H9 (cell line): ENCODE data around the gene POLG2. TPM values are rescaled to one million over a fixed set of nuclear protein-coding genes. Genes with fewer than 3 reads are reported as not detected.
"Not testable (repeated sequence)": the region's sequence is repeated elsewhere in the genome, so short reads cannot be mapped to it uniquely, and the experiment has no call there.

Experiments
- DNase-seq: peaks from one replicate; pipeline ENCODE4 v3.0.0-alpha.2; 2017
- H2AFZ ChIP-seq: one replicate; pipeline ENCODE4 v1.6.1; 2013; ENCODE audit warnings: mild to moderate bottlenecking, low read length, control low read depth, moderate library complexity
- H2AK5ac ChIP-seq: 2 replicates; pipeline ENCODE4 v1.6.1; 2013; ENCODE audit warnings: low read length, control low read depth, mixed read lengths; ENCODE audit not compliant: insufficient read length
- H2BK120ac ChIP-seq: one replicate; pipeline ENCODE4 v1.6.1; 2013; ENCODE audit warnings: low read depth, mild to moderate bottlenecking, low read length, control low read depth, inconsistent platforms; ENCODE audit not compliant: poor library complexity, severe bottlenecking
- H2BK12ac ChIP-seq: 2 replicates; pipeline ENCODE4 v1.6.1; 2013; ENCODE audit warnings: low read length, control low read depth, mixed read lengths, low read depth; ENCODE audit not compliant: insufficient read length
- H2BK15ac ChIP-seq: 2 replicates; pipeline ENCODE4 v1.6.1; 2013; ENCODE audit warnings: low read depth, low read length, control low read depth
- H2BK20ac ChIP-seq: one replicate; pipeline ENCODE4 v1.6.1; 2013; ENCODE audit warnings: low read depth, mild to moderate bottlenecking, low read length, control low read depth, inconsistent platforms; ENCODE audit not compliant: poor library complexity, severe bottlenecking
- H2BK5ac ChIP-seq: 2 replicates; pipeline ENCODE4 v1.6.1; 2013; ENCODE audit warnings: low read length, control low read depth, mixed read lengths; ENCODE audit not compliant: insufficient read length
- H3K14ac ChIP-seq: 2 replicates; pipeline ENCODE4 v1.6.1; 2013; ENCODE audit warnings: low read length, control low read depth; ENCODE audit not compliant: insufficient read depth
- H3K18ac ChIP-seq: 2 replicates; pipeline ENCODE4 v1.6.1; 2013; ENCODE audit warnings: low read depth, mild to moderate bottlenecking, mixed read lengths, low read length, control low read depth; ENCODE audit not compliant: insufficient read length
- H3K23ac ChIP-seq: 2 replicates; pipeline ENCODE4 v1.6.1; 2013; ENCODE audit warnings: low read length, control low read depth, mixed read lengths, low read depth; ENCODE audit not compliant: insufficient read length
- H3K23me2 ChIP-seq: 2 replicates; pipeline ENCODE4 v1.6.1; 2013; ENCODE audit warnings: low read depth, mild to moderate bottlenecking, mixed read lengths, low read length, control low read depth; ENCODE audit not compliant: insufficient read length, poor library complexity, severe bottlenecking
- H3K27ac ChIP-seq: 2 replicates; pipeline ENCODE4 v1.5.1; 2013; ENCODE audit warnings: low read length, control low read depth, mixed read lengths, low read depth; ENCODE audit not compliant: insufficient read length
- H3K27me3 ChIP-seq: 2 replicates; pipeline ENCODE4 v1.6.1; 2013; ENCODE audit warnings: low read length, control low read depth, inconsistent platforms; ENCODE audit not compliant: insufficient read depth
- H3K4ac ChIP-seq: 2 replicates; pipeline ENCODE4 v1.6.1; 2013; ENCODE audit warnings: low read depth, mild to moderate bottlenecking, control low read depth, inconsistent platforms, low read length, moderate library complexity
- H3K4me1 ChIP-seq: 2 replicates; pipeline ENCODE4 v1.6.1; 2013; ENCODE audit warnings: low read length, control low read depth, inconsistent platforms; ENCODE audit not compliant: insufficient read depth
- H3K4me2 ChIP-seq: 2 replicates; pipeline ENCODE4 v1.6.1; 2013; ENCODE audit warnings: low read length, control low read depth, mixed read lengths; ENCODE audit not compliant: insufficient read length, insufficient read depth
- H3K56ac ChIP-seq: 2 replicates; pipeline ENCODE4 v1.6.1; 2013; ENCODE audit warnings: low read depth, mild to moderate bottlenecking, mixed read lengths, low read length, control low read depth; ENCODE audit not compliant: insufficient read length
- H3K79me1 ChIP-seq: 2 replicates; pipeline ENCODE4 v1.6.1; 2013; ENCODE audit warnings: low read depth, mild to moderate bottlenecking, moderate library complexity, low read length, control low read depth, inconsistent platforms; ENCODE audit not compliant: insufficient read depth, poor library complexity, severe bottlenecking
- H3K79me2 ChIP-seq: 2 replicates; pipeline ENCODE4 v1.6.1; 2013; ENCODE audit warnings: low read length, control low read depth, inconsistent platforms; ENCODE audit not compliant: insufficient read depth
- H3K9ac ChIP-seq: 2 replicates; pipeline ENCODE4 v1.6.1; 2013; ENCODE audit warnings: low read length, control low read depth, mixed read lengths; ENCODE audit not compliant: insufficient read length; ENCODE audit errors: extremely low read depth
- H3K9me3 ChIP-seq: one replicate; pipeline ENCODE4 v1.6.1; 2013; ENCODE audit warnings: low read depth, low read length, inconsistent platforms; ENCODE audit not compliant: control insufficient read depth
- H3T11ph ChIP-seq: one replicate; pipeline ENCODE4 v1.6.1; 2013; ENCODE audit warnings: mild to moderate bottlenecking, low read length, control low read depth, inconsistent platforms
- H4K20me1 ChIP-seq: one replicate; pipeline ENCODE4 v1.6.1; 2013; ENCODE audit not compliant: control insufficient read depth, insufficient read length, insufficient read depth
- H4K5ac ChIP-seq: 2 replicates; pipeline ENCODE4 v1.6.1; 2013; ENCODE audit warnings: low read depth, mild to moderate bottlenecking, mixed read lengths, low read length, control low read depth; ENCODE audit not compliant: insufficient read length
- H4K8ac ChIP-seq: replicated peaks from 2 replicates; pipeline ENCODE4 v1.6.1; 2013; ENCODE audit warnings: low read length, control low read depth, mixed read lengths, low read depth; ENCODE audit not compliant: insufficient read length
- H4K91ac ChIP-seq: 2 replicates; pipeline ENCODE4 v1.6.1; 2013; ENCODE audit warnings: low read depth, mild to moderate bottlenecking, moderate library complexity, mixed read lengths, low read length, control low read depth; ENCODE audit not compliant: insufficient read length
- H3K27ac Mint-ChIP-seq, 3 experiments: 2 replicates in 2 of 3; 3 replicates in 1 of 3; pipeline ENCODE4 v1.8.0; 2020 to 2021; ENCODE audit warnings: mixed read lengths in 3 of 3, mild to moderate bottlenecking in 1 of 3, moderate library complexity in 1 of 3
- H3K27me3 Mint-ChIP-seq: 2 replicates; pipeline ENCODE4 v1.8.0; 2021; ENCODE audit warnings: low read depth, mild to moderate bottlenecking, moderate library complexity, mixed read lengths
- H3K36me3 Mint-ChIP-seq, 3 experiments: 2 replicates in 2 of 3; 3 replicates in 1 of 3; pipeline ENCODE4 v1.8.0; 2020 to 2021; ENCODE audit warnings: low read depth in 3 of 3, mixed read lengths in 3 of 3; ENCODE audit not compliant: insufficient read depth in 1 of 3
- H3K4me1 Mint-ChIP-seq, 2 experiments: 2 replicates each; pipeline ENCODE4 v1.8.0; 2020; ENCODE audit warnings: mixed read lengths in 2 of 2
- H3K4me3 Mint-ChIP-seq, 2 experiments: 2 replicates in 1 of 2; 3 replicates in 1 of 2; pipeline ENCODE4 v1.8.0; 2020 to 2021; ENCODE audit warnings: mild to moderate bottlenecking in 2 of 2, mixed read lengths in 2 of 2, moderate library complexity in 1 of 2
- H3K9me3 Mint-ChIP-seq, 2 experiments: 2 replicates in 1 of 2; 3 replicates in 1 of 2; pipeline ENCODE4 v1.8.0; 2020; ENCODE audit warnings: mild to moderate bottlenecking in 2 of 2, mixed read lengths in 2 of 2, moderate library complexity in 1 of 2
- CTCF ChIP-seq: fragments of 200-600 bp; sonication (generic); conservative IDR thresholded peaks from 3 replicates; pipeline ENCODE4 v1.8.0; 2021; ENCODE audit warnings: antibody characterized with exemption, mild to moderate bottlenecking
- WGBS: extraction: QIAGEN DNeasy Blood & Tissue Kit; methylation state at CpG from one replicate; pipeline ENCODE4 v1.1.7; 2013; ENCODE audit warnings: missing lambda C conversion rate, low lambda C conversion rate, mixed read lengths; ENCODE audit not compliant: insufficient read length; ENCODE audit errors: extremely low coverage; 5-methylcytosine and 5-hydroxymethylcytosine counted together
- total RNA-seq: library from RNA; stranded (reverse); gene quantifications from 2 replicates; pipeline ENCODE4 v1.2.1, GENCODE V29; 2021

Gene POLG2
- total RNA-seq, 1 experiment from 2014 or later: 35.5 TPM

GRCh38 chr17:64460955-64461354 is 35.9 kb downstream of the POLG2 start:
- no peak overlapping the region for H2BK5ac ChIP-seq

DNA sequence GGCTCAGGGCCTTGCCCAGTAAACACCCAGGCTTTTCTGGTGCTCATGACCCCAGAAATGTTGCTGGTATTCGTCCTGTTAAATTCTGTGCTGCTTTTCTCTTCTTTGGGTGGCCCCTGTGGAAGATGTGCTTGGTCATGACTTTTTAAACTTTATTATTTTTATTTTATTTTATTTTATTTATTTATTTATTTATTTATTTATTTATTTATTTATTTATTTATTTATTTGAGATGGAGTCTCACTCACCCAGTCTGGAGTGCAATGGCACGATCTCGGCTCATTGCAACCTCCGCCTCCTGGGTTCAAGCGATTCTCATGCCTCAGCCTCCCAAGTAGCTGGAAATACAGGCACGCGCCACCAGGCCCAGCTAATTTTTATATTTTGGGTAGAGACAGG is 37.0 kb downstream of the POLG2 start:
- H3K27ac Mint-ChIP-seq, H3K9ac ChIP-seq, H3K18ac ChIP-seq, H4K91ac ChIP-seq, H3K79me2 ChIP-seq, H2BK120ac ChIP-seq, H3K9me3 Mint-ChIP-seq, H4K20me1 ChIP-seq, H2BK15ac ChIP-seq, H3K9me3 ChIP-seq, H3K4ac ChIP-seq, DNase-seq, H2AK5ac ChIP-seq, H3K4me1 Mint-ChIP-seq, H3K79me1 ChIP-seq, H3K4me3 Mint-ChIP-seq, H3K23me2 ChIP-seq, H3T11ph ChIP-seq, H3K14ac ChIP-seq, H2AFZ ChIP-seq, H3K56ac ChIP-seq, H3K4me2 ChIP-seq, H3K27me3 ChIP-seq, H3K36me3 Mint-ChIP-seq, H2BK5ac ChIP-seq, H3K4me1 ChIP-seq, H4K8ac ChIP-seq, H2BK12ac ChIP-seq, H3K23ac ChIP-seq, H3K27me3 Mint-ChIP-seq, H3K27ac ChIP-seq, H4K5ac ChIP-seq, H2BK20ac ChIP-seq: not testable (repeated sequence)
- no CpG with 5 or more reads among the region's 7 CpGs for WGBS

More at GRCh38 chr17:64460955-64461354, 35.9 kb downstream of the POLG2 start:
- no peak overlapping the region for H3T11ph ChIP-seq
- H3K56ac ChIP-seq: no peak overlapping the region
- no peak overlapping the region for H2AFZ ChIP-seq
- H2BK12ac ChIP-seq: no peak overlapping the region
- H3K27ac Mint-ChIP-seq: no peak overlapping the region
- no peak for TF ChIP-seq CTCF
- peaks cover 2 to 3% of the 10 kb centered on the region in 2 experiments; a peak in 2 of 4 replicates for H3K4me1 Mint-ChIP-seq
- no peak for DNase-seq
- no peak overlapping the region for H4K8ac ChIP-seq
- H3K9ac ChIP-seq: no peak overlapping the region
- H3K4me3 Mint-ChIP-seq: no peak overlapping the region
- no peak overlapping the region for H4K91ac ChIP-seq
- no peaks in the 10 kb centered on the region for H3K9me3 ChIP-seq
- H3K9me3 Mint-ChIP-seq: no peaks in the 10 kb centered on the region; a peak in 1 of 5 replicates
- H3K23me2 ChIP-seq: no peaks in the 10 kb centered on the region
- no peak overlapping the region for H2BK20ac ChIP-seq
- no peak overlapping the region for H3K4ac ChIP-seq
- no peak overlapping the region for H3K18ac ChIP-seq
- H3K79me2 ChIP-seq: no peaks in the 10 kb centered on the region
- H3K79me1 ChIP-seq: no peaks in the 10 kb centered on the region
- H4K5ac ChIP-seq: no peak overlapping the region
- no peak overlapping the region for H2BK120ac ChIP-seq
- WGBS: 100% methylated on average over 1 of the region's 8 CpGs
- H2BK15ac ChIP-seq: no peak overlapping the region
- H3K36me3 Mint-ChIP-seq: no peaks in the 10 kb centered on the region; a peak in 1 of 7 replicates
- no peaks in the 10 kb centered on the region; the same call in 1 of the 2 replicates for H3K4me1 ChIP-seq
- no peak overlapping the region for H3K4me2 ChIP-seq
- H3K27me3 Mint-ChIP-seq: no peaks in the 10 kb centered on the region; the same call in 1 of the 2 replicates
- no peak overlapping the region for H3K27ac ChIP-seq
- H2AK5ac ChIP-seq: no peak overlapping the region
- no peak overlapping the region for H3K14ac ChIP-seq
- H3K27me3 ChIP-seq: no peaks in the 10 kb centered on the region
- no peak overlapping the region for H3K23ac ChIP-seq
- H4K20me1 ChIP-seq: no peaks in the 10 kb centered on the region
